Neural cell (in vitro differentiated cells): ENCODE data around the gene NTHL1.

ENCODE experiments used
- POLR2AphosphoS5 ChIP-seq: IDR thresholded peaks from 2 replicates; pipeline ENCODE4 v1.6.1; 2012
- TAF1 ChIP-seq: IDR thresholded peaks from 2 replicates; pipeline ENCODE4 v1.6.1; 2012; ENCODE audit warnings: low read depth
- TF ChIP-seq, protein P1 (sequence below): fragments of 450-650 bp; IDR thresholded peaks from 2 replicates; pipeline ENCODE4 v1.5.1; 2014; ENCODE audit warnings: antibody characterized with exemption, mild to moderate bottlenecking, moderate library complexity; ENCODE audit not compliant: poor library complexity, severe bottlenecking
- TF ChIP-seq, protein P2 (sequence below): IDR thresholded peaks from 2 replicates; pipeline ENCODE4 v1.6.1; 2012; ENCODE audit warnings: borderline replicate concordance

DNA sequence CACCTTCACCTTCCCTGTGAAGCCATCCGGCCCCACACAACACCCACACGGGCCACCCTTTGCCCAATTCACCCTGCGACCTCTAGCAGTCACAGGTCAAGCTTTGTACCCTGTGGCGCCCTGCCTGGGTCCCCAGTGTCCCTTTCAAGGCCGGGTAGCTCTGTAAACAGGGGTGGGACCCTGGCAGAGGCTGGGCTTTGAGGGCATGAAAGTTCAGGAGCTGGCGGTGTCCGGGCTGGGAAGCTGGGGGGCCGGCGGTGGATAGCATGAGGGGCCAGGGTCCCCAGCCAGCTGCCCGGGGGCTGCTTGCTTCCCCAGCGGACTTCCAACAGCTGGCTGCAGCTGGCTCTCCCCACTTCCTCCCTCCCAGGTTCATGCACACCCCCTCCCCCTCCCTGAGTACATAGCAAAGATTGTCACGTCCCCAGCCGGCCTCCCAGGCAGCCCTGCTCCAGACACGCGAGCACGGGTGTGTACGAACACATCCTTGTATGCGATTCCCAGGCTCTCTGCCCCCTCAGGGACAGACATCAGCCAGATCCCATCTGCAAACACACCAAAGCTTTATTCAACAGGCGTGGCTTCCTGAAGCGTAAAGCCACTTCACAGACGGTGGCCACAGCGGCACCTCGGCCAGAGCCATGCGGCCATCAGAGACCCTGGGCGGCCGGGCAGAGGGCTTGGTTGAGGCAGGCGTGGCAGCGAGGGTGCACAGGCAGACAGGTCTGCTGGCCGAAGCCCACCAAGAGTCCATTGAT is 8.2 kb downstream of the NTHL1 start:
- TF ChIP-seq, protein P1, sequence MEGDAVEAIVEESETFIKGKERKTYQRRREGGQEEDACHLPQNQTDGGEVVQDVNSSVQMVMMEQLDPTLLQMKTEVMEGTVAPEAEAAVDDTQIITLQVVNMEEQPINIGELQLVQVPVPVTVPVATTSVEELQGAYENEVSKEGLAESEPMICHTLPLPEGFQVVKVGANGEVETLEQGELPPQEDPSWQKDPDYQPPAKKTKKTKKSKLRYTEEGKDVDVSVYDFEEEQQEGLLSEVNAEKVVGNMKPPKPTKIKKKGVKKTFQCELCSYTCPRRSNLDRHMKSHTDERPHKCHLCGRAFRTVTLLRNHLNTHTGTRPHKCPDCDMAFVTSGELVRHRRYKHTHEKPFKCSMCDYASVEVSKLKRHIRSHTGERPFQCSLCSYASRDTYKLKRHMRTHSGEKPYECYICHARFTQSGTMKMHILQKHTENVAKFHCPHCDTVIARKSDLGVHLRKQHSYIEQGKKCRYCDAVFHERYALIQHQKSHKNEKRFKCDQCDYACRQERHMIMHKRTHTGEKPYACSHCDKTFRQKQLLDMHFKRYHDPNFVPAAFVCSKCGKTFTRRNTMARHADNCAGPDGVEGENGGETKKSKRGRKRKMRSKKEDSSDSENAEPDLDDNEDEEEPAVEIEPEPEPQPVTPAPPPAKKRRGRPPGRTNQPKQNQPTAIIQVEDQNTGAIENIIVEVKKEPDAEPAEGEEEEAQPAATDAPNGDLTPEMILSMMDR, result no peak
- no peak for TF ChIP-seq TAF1
- TF ChIP-seq, protein P2, sequence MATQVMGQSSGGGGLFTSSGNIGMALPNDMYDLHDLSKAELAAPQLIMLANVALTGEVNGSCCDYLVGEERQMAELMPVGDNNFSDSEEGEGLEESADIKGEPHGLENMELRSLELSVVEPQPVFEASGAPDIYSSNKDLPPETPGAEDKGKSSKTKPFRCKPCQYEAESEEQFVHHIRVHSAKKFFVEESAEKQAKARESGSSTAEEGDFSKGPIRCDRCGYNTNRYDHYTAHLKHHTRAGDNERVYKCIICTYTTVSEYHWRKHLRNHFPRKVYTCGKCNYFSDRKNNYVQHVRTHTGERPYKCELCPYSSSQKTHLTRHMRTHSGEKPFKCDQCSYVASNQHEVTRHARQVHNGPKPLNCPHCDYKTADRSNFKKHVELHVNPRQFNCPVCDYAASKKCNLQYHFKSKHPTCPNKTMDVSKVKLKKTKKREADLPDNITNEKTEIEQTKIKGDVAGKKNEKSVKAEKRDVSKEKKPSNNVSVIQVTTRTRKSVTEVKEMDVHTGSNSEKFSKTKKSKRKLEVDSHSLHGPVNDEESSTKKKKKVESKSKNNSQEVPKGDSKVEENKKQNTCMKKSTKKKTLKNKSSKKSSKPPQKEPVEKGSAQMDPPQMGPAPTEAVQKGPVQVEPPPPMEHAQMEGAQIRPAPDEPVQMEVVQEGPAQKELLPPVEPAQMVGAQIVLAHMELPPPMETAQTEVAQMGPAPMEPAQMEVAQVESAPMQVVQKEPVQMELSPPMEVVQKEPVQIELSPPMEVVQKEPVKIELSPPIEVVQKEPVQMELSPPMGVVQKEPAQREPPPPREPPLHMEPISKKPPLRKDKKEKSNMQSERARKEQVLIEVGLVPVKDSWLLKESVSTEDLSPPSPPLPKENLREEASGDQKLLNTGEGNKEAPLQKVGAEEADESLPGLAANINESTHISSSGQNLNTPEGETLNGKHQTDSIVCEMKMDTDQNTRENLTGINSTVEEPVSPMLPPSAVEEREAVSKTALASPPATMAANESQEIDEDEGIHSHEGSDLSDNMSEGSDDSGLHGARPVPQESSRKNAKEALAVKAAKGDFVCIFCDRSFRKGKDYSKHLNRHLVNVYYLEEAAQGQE, result no peak
- TF ChIP-seq POLR2AphosphoS5, result no peak
